BE2C (cell line): ENCODE data around the gene FIGLA.

ENCODE experiments used
- DNase-seq: peaks from one replicate; pipeline ENCODE4 v3.0.0-alpha.2; 2020
- H3K27me3 ChIP-seq: fragments of 250-450 bp; sonication (Bioruptor Pico); 2 replicates; pipeline ENCODE4 v1.5.1; 2020; ENCODE audit warnings: mild to moderate bottlenecking
- H3K36me3 ChIP-seq: fragments of 250-450 bp; sonication (Bioruptor Pico); 2 replicates; pipeline ENCODE4 v1.5.1; 2020; ENCODE audit warnings: mild to moderate bottlenecking
- H3K4me1 ChIP-seq: fragments of 250-450 bp; sonication (Bioruptor Pico); 2 replicates; pipeline ENCODE4 v1.5.1; 2020
- H3K4me3 ChIP-seq: 2 replicates; pipeline ENCODE4 v1.5.1; 2011; ENCODE audit warnings: low read depth, low read length
- H3K9me3 ChIP-seq: fragments of 250-450 bp; sonication (Bioruptor Pico); 2 replicates; pipeline ENCODE4 v1.5.1; 2020
- CTCF ChIP-seq: IDR thresholded peaks from 2 replicates; pipeline ENCODE4 v1.5.1; 2012; ENCODE audit warnings: mild to moderate bottlenecking, low read depth, low read length

Gene FIGLA

GRCh38 chr2:70784320-70784719, 6.1 kb downstream of the FIGLA start:
- no peak for TF ChIP-seq CTCF
- Histone ChIP-seq H3K27me3 (peaks cover under 1% of the 10 kb centered on the region), H3K9me3 (no peaks in the 10 kb centered on the region), H3K36me3 (no peaks in the 10 kb centered on the region), H3K4me3 (no peak overlapping the region), H3K4me1 (no peaks in the 10 kb centered on the region)
- no peak for DNase-seq

- H3K27me3 ChIP-seq = no peaks in the 10 kb centered on the region
- H3K9me3 ChIP-seq = no peaks in the 10 kb centered on the region
- H3K36me3 ChIP-seq = no peaks in the 10 kb centered on the region
- no peak for TF ChIP-seq CTCF
- no peak overlapping the region for H3K4me3 ChIP-seq
- no peak for DNase-seq
- no peaks in the 10 kb centered on the region for H3K4me1 ChIP-seq
Measured at GRCh38 chr2:70779911-70780545, 10.4 kb downstream of the FIGLA start.

- Histone ChIP-seq H3K4me3 (no peak overlapping the region), H3K4me1 (no peaks in the 10 kb centered on the region), H3K9me3 (no peaks in the 10 kb centered on the region), H3K27me3 (no peaks in the 10 kb centered on the region), H3K36me3 (no peaks in the 10 kb centered on the region)
- no peak for DNase-seq
- no peak for TF ChIP-seq CTCF
Measured at GRCh38 chr2:70779491-70779890, 11.0 kb downstream of the FIGLA start.

GRCh38 chr2:70778676-70779075, 11.8 kb downstream of the FIGLA start:
- DNase-seq = no peak
- Histone ChIP-seq H3K36me3 (no peaks in the 10 kb centered on the region), H3K4me1 (no peaks in the 10 kb centered on the region), H3K27me3 (no peaks in the 10 kb centered on the region), H3K9me3 (no peaks in the 10 kb centered on the region), H3K4me3 (no peak overlapping the region)
- no peak for TF ChIP-seq CTCF

- Histone ChIP-seq H3K27me3 (no peaks in the 10 kb centered on the region), H3K4me3 (no peak overlapping the region), H3K9me3 (no peaks in the 10 kb centered on the region), H3K4me1 (no peaks in the 10 kb centered on the region), H3K36me3 (no peaks in the 10 kb centered on the region)
- no peak for DNase-seq
- no peak for TF ChIP-seq CTCF
Measured at GRCh38 chr2:70777450-70777849, 13.0 kb downstream of the FIGLA start.

GRCh38 chr2:70776266-70776665, 14.2 kb downstream of the FIGLA start:
- Histone ChIP-seq H3K4me1 (no peaks in the 10 kb centered on the region), H3K9me3 (no peaks in the 10 kb centered on the region), H3K4me3 (no peak overlapping the region), H3K27me3 (no peaks in the 10 kb centered on the region), H3K36me3 (no peaks in the 10 kb centered on the region)
- TF ChIP-seq CTCF = no peak
- DNase-seq = no peak
